HG03575 (cell line): ENCODE results near the gene HAL.

Experiments
- ATAC-seq: cut with Tn5 transposase; IDR thresholded peaks from one replicate; pipeline ENCODE4 v1.9.1; 2021; ENCODE audit not compliant: unreplicated experiment, insufficient number of reproducible peaks, low FRiP score; ENCODE audit errors: extremely low read depth

The HAL gene

GRCh38 chr12:95949477-95950206 is 46.5 kb downstream of the HAL start:
- ATAC-seq, result no peak

GRCh38 chr12:95944108-95944704 is 51.9 kb downstream of the HAL start:
- no peak for ATAC-seq

GRCh38 chr12:95943330-95943842 is 52.8 kb downstream of the HAL start, which contains the start of gene AMDHD1:
Gene AMDHD1 (plus strand): TSS chr12:95943331. CDS start chr12:95943399, 68 bp downstream.
- ATAC-seq, result peak; percentile 30

- peak; percentile 91 for ATAC-seq
Observed at GRCh38 chr12:95942524-95943329, 53.4 kb downstream of the HAL start, which contains the start of gene CCDC38. Gene CCDC38 (minus strand): TSS chr12:95942614. CDS start chr12:95936509, 6,105 bp downstream.

- ATAC-seq, result no peak
Observed at GRCh38 chr12:95942101-95942523, 54.0 kb downstream of the HAL start.

- ATAC-seq, result no peak
Observed at GRCh38 chr12:95940514-95940913, 55.6 kb downstream of the HAL start.
